ENCODE data around the gene FNDC3B.

The FNDC3B gene

DNA sequence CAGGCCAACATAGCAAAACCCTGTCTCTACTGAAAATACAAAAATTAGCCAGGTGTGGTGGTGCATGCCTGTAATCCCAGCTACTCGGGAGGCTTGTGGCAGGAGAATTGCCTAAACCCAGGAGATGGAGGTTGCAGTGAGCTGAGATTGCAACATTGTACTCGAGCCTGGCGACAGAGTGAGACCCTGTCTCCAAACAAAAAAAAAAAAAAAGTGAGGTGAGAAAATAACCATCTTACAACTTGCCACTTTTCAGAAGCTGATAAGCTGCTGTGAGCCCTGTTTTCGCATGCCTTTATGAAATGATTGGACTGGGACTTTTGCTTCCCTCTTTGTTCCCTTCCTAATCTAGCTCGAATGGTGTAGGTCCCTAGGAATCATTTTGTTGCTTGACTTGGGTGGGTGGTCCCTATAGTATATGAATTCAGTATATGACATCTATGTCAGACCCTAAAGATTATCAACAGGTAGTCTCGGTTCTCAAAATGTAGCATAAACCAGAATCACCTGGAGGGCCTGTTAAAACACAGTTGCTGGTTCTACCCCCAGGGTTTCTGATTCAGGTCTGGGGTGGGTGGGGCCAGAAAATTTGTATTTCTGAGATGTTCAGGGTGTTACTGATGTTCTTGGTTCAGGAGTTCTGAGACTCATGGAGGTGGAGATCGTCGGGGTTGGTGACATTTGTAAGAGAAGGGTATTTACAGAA lies 107.9 kb downstream of the FNDC3B start:
- in situ Hi-C loops (cut with MboI; ENCODE audit: low sequenced_read_pairs) = no loop called here

DNA sequence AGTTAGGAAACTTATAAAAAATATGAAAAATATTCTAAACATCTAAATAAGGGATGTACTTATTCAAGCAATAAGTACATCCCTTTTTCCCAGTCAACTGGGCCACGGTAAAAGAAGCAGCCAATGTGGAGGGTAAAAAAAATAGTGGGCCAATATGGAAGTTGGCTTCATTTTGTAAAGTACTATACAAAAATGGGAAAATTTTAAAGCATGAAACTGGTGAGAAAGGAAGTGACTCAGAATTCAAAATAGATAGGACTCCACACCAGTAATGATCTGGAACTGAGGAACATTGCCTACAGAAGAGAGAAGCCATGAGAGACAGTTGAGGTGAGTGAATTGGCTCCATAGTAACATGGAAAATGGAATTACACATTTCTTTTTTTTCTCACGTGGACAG lies 108.9 kb downstream of the FNDC3B start:
- in situ Hi-C loops (cut with MboI; ENCODE audit: low sequenced_read_pairs) = no loop called here

DNA sequence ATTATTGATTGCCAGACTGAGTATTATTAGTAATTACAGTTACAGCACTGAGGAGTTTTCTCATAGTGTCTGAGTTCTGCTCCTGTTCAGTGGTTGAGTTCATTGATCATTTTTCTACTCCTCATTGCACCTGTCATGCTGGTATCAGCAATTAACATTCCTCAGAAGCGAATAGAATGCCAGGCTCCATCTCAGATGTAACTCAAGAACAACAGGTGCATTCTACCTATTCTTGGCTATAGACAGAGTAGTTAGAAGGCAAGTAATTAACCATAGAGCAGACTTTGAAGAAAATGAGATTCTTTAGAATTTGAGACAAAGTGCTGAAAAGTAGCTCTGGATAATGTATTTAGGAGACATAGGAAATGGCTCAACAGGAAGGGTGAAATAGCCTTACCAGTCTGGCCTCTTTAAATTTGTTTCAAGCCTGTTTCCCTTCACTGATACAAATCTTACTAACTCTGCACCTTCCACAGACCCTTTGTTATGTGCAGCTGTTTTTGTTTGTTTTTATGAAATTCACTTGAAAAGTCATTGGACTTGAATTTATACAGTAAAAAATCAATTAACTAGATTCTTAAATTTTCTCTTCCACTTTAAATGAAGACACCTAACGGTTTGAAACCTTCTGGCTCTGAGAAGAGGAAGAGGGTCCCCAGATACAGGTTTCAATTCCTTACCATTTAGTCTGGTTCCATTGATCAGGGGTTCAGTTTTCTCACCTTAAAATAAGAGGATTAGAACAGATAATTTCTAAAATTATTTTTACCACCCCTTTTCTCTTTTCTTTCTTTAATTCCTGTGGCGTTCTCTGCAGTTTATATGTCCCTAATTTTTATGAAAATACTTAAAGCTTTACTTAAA lies 109.6 kb downstream of the FNDC3B start:
- in situ Hi-C loops (cut with MboI; ENCODE audit: low sequenced_read_pairs) = no loop called here

DNA sequence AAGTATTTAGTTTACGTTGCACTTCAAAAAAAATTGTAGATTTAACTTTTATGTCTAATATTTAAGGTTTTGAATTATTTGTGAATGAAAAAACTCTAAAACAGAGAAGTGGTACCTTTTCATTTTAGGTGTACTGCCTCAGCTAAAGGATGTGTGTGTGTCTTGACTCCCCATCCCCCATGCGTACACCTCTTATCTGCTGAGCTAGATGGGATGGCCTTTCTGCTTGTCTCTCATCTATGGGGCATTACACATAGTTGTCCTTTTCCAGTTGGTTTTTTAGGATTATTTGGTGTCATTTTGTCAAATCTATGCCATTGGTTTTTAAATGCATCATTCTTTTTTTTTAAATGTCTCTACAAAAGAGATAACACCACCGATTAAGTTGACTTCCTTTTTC lies 110.9 kb downstream of the FNDC3B start:
- in situ Hi-C loops (cut with MboI; ENCODE audit: low sequenced_read_pairs) = no loop called here

DNA sequence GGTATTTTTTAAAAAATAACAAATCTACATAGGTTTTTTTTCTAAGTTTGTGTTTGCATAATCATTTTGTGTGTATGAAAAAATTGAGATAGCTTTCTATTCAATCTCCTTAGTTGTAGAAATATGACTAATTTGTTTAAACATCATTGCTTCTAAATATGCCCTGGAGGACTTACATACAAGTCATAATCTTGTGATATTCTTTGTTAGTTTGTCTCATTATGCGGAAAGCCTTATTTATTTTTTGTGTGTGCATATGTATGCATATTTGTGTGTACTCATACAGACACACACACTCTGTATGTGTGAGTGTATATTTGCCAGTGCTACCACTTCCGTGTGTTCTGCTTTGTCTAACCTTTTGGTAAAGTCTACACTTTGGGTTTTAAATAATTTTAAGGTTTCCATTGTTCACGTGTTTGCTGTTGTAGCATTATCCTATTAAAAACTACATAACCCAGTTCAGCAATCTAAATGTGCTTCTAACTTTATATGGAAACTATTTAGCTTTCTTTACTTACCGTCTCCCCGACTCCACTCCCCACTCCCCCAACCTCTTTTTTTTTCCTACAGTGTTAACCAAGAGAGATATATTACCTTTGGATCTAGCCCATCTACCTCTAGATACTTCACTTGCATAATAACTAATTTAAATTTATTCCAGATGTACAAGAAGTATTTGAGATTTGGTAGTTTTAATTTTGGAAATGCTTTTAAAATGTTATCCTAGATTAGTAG lies 111.7 kb downstream of the FNDC3B start:
- in situ Hi-C loops (cut with MboI; ENCODE audit: low sequenced_read_pairs) = no loop called here

DNA sequence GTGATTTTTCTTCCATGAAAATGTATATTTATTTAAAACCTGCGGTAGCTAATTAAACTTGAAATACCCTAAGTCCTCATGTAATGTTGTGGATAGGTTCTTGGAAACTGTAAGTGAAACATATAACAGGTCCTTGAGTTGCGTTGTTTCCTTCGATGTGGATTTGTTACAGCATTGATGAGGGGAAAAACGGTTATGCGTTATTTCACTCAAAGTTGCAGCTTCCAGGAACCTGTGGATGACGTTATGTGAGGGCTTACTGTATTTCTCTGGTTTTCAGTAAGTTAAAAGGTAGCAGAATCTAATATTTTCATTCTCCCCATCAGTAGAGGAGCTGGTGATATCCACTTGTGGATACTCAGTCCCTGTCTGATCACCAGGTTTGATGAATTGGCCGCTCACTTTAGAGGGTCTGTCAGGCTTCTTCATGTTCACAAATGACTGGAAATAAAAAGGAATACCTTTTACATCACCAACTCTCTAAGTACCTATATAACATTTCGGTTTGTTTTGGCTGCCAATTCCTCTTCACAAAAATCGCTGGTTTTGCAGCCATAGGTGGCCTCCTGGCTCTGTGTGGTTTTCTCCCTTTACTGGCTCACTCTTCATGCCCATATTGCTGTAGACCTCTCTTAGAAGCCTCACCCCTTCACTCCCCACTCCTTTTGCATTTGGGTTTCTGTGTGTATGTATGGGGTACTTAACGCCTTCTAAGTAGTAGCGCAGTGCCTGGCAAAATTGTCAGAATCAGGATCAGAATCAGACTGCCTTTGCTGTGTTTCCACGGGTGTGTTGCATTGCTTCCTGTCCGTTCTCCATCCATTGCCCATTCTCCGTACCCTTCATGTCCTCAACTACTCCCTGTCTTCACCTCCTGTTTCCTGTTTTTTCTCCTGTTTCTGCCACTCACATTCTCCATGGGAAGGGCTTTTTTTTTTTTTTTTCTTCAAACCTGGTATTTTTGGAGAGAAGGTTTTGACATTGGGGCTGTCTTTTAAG lies 112.6 kb downstream of the FNDC3B start:
- in situ Hi-C loops (cut with MboI; ENCODE audit: low sequenced_read_pairs) = no loop called here

DNA sequence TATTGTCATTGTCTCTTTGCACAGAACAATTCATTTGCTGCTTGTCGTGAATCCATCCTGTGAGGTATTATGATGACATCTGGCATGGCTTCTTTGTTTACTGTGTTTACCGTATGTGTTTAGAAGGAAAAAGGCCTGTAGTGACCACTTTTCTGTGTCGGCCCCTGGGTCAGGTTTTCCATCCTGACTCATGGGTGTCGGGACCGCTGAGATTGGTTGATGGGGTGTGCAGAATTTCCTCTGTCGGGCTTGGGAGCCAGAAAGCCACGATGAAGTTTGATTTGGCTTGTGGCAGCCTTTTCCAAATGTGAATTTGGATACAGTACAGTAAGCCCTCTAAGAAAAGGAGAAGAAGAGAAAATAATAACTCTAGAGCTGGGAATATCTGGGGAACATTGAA lies 113.5 kb downstream of the FNDC3B start:
- in situ Hi-C loops (cut with MboI; ENCODE audit: low sequenced_read_pairs) = no loop called here

DNA sequence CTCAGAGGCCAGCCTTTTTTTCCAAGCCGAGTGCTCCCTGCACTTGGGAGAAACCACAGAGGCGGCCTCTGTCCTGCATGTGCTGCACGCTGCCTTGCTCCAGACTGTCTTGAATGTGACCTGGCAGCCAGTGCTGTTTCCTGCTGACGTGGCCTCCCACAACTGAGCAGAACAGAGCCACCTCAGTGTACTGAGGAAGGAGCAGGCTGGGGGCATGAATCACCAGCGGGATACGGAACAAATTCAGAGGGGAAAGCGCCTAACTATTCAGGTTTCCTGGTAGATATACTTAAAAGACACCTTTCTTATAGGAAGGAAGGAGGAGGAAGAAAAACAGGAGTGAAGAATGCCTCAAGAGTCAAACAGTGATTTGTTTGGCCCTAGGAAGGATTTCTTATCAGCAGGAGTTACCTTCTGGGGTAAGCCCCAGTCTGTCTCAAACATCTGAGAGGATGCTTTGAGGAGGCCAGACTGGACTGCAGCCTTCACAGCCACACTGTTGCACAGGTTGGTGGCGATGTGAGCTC lies 114.0 kb downstream of the FNDC3B start:
- in situ Hi-C loops (cut with MboI; ENCODE audit: low sequenced_read_pairs) = no loop called here

DNA sequence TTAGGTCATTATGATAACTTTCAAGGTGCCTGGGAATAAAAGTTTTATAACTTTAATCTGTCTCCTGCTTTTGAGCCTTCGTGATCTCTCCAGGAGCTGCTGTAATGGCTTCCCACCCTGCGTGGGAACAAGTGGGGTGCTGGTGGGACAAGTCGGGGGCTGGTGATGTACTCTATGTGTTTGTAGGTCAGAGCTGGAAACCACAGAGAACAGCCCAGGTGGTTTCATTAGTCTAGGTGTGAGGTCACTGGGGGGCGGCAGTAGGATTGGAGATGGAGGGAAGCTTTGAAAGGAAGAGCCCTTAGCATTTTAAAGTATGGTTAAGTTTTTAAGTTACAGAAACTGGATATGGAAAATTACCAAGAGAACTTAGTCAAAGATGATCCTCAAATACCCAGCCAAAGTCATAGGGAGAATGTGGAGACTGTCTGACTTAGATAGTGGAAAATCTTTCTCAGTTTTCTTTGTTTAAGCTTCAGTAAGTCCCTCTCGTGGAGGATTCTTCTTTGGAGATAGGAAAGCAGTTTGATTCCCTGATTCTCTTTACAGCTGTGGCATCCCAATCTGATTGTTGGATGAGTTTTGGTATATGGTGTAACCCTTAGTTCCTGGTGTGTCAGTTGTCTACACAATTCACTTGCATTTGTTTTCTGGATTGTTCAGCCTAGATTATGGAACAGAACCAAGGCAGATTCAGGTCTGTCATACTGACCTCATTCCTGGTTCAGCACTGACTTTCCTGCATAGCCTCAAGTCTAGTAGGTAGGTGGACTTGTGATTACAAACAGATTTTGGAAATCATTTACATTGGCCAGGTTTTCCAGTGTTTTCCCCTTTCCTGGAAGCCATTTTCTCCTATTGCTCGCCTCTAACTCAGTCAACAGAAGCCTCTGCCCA lies 115.6 kb downstream of the FNDC3B start:
- in situ Hi-C loops (cut with MboI; ENCODE audit: low sequenced_read_pairs) = no loop called here

DNA sequence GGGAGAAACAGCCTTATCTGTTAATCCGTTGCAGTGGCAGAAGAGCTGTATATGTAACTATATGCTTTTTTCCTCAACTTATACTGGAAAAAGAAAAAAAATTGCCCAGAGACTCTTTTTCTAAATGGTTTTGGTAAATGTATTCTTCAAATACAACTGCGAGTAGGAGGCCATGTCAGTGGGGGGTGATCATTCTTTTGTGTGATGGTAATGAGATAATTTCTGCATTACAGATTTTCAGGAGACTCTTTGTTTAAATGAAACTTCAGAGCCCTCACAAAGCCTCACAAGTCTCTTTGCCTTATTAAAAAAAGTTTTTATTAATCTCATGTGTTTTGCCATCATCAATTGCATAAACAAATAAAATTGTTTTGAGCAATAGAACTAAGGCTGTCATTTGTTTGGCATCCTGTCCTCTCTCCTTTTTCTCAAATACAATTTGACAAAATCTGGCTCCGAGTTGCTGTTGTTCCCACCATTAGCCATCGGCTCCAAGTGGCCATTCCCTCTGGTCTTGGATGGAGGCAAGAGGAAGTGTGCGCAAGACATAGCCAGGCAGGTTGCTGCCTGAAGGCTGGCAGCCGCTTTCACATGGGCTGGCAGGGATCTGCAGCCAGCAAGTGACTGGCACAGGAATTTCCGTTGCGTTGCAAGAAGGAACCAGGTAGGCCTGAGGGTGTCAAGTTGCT lies 116.7 kb downstream of the FNDC3B start:
- in situ Hi-C loops (cut with MboI; ENCODE audit: low sequenced_read_pairs) = no loop called here

DNA sequence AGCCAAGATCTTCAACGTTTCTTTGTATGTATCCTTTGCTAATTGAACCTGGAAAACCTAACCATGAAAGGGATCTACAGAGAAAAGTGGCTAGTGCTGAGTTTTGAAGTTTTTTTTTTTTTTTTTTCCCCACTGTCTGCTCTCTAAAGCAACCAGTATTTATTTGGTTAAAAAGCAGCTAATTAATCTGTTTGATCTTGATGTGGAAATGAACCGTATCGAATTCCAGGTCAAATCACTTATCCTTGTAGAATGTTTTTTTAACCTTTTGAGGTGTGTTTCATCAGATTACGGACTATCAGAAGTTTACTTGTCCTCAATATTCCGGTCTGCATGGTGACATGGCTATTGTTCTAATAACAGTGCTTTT lies 117.2 kb downstream of the FNDC3B start:
- in situ Hi-C loops (cut with MboI; ENCODE audit: low sequenced_read_pairs) = no loop called here

DNA sequence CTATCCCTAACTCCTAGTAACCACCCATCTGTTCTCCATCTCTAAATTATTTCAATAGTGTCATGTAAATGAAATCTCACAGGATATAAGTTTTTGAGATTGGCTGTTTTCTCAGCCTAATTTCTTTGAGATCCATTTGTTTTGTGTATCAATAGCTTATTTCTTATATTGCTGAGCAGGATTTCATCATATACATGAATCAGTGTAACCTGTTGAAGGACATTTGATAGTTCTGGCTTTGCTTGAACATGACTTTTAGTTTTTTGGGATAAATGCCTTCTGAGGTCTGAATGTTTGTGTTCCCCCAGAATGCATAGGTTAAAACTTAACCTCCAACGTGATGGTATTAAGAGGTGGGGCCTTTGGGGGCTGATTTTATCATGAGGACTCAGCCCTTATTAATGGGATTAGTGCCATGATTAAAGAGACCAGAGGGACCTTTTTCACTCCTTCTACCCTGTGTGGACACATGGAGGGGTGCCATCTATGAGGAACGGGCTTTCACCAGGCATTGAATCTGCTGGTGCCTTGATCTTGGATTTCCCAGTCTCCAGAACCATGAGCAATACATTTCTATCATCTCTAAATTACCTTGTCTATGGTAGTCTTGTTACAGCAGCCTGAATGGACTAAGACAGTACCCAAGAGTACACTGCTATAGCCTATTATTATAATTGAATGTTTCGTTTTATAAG lies 118.3 kb downstream of the FNDC3B start:
- in situ Hi-C loops (cut with MboI; ENCODE audit: low sequenced_read_pairs) = no loop called here

DNA sequence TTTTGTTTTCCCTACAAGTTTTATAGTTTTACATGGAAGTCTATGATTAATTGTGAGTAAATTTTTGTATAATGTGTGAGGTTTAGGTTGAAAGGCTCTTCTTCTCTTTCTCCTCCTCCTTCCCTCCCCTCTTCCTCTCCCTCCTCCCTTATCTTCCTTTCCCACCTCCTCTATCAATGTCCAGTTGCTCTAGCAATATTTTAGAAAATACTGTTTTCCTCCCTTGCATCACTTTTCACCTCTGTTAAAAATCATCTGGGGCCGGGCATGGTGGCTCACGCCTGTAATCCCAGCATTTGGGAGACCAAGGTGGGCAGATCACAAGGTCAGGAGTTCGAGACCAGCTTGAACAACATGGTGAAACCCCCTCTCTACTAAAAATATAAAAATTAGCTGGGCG lies 119.4 kb downstream of the FNDC3B start:
- in situ Hi-C loops (cut with MboI; ENCODE audit: low sequenced_read_pairs) = no loop called here

DNA sequence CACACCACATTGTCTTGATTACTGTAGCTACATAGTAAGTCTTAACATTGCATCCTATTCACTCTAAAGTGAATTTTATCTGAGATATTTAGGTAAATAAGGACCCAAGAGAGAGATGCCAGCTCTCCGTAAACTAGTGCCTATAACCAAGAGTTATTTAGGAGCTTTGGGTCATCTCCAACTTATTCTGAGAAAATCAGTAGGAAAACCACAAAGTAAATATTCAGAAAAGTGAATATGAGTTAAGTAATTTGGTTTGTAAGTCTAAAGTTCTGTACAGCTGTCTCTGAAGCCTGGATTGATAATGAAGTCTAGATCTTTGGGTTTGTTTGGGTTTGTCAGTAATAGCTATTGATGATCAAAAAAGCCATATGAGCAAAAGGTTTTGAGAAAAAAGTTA lies 120.0 kb downstream of the FNDC3B start:
- in situ Hi-C loops (cut with MboI; ENCODE audit: low sequenced_read_pairs) = no loop called here

DNA sequence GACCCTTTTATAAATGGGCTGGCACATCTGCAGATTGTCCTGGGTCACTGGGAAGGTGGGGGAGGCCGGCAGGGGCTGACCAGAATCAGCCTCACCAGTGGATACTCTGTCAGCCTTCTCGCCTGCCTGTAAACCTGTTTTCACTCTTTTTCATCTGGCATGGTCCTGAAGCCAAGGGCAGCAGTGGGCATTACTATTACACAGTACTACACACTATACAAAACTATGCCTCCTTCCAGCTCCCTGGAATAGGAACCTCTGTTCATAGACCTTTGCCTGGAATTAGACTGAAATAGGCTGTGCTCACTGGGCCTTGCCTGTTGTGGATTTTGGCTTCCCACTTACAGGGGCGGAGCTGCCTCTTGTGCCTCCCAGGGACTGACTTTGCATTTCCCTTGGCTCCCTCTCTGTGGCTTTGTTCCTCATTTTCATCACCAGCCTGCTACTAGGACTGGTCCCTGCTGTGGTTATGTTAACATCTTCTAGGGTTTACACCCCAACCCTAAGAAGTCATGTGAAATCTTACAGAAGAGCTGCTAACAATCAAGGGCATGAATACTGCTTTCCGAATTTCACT lies 120.7 kb downstream of the FNDC3B start:
- in situ Hi-C loops (cut with MboI; ENCODE audit: low sequenced_read_pairs) = no loop called here

DNA sequence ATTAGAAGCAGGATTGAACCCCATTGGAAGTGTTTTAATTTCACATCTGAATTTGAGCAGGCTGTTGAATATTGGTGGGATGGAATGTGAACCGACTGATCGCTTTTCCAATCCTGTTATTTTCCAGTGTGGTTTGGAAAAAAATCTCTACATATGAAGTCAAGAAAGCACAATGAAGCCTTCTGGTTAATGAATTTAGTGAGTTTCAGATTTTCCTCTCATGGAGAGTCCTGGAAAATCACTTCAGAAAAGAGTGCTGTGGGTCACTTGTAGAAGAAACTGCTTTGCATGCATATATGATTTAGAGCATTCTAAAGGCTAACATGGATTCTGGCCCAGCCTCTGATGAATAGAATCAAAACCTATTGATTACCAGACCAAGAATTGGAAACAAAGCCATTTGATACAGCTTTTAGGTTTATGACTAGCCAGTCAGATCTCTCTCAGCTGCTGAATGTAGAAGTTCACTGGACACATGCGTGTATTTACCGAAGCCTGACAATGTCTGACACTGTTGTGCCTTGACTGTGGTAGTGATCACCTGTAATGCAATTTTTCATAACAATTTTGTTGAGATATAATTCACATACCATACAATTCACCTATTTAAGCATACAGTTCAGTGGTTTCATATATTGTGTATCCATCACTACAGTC lies 121.9 kb downstream of the FNDC3B start:
- in situ Hi-C loops (cut with MboI; ENCODE audit: low sequenced_read_pairs) = no loop called here

DNA sequence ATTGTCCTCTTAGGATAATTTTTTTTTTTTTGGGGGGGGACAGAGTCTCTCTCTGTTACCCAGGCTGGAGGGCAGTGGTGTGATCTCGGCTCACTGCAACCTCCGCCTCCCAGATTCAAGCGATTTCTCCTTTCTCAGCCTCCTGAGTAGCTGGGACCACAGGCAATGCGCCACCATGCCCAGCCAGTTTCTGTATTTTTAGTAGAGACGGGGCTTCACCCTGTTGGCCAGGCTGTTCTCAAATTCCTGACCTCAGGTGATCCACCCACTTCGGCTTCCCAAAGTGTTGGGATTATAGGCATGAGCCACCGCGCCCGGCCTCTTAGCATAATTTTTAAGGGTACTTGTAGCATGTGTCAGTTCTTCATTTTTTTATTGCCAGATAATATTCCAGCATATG lies 122.6 kb downstream of the FNDC3B start:
- in situ Hi-C loops (cut with MboI; ENCODE audit: low sequenced_read_pairs) = no loop called here
